Panc1 (cell line): Measurements from ENCODE around the gene SCD. TPM values are rescaled to one million over a fixed set of nuclear protein-coding genes. Genes with fewer than 3 reads are reported as not detected.

Experiments used
- ATAC-seq: fragments of 200-7000 bp; cut with Tn5 transposase; 2 replicates; pipeline ENCODE4 v1.9.1; 2020; ENCODE audit warnings: mild to moderate bottlenecking, moderate library complexity
- BruUV-seq: library from RNA; stranded (reverse); fragments of 400-500 nt; replicated peaks from 2 replicates; lab custom pipeline; 2021; lab: Mats Ljungman, UMichigan
- CTCF ChIA-PET: fragments of 300-600 bp; sonication (Branson Sonifier 250); formaldehyde crosslinking; loops from one replicate; lab custom pipeline; 2022; ENCODE audit warnings: antibody characterized with exemption; lab: Charles Lee
- POLR2A ChIA-PET: fragments of 300-600 bp; sonication (Branson Sonifier 250); formaldehyde crosslinking; loops from one replicate; lab custom pipeline; 2022; ENCODE audit warnings: antibody characterized with exemption; lab: Charles Lee
- DNase-seq: peaks from one replicate; pipeline ENCODE4 v3.0.0-alpha.2; 2010; ENCODE audit warnings: low read depth, low spot score
- H3K27ac ChIP-seq: 2 replicates; pipeline ENCODE4 v1.5.1; 2011; ENCODE audit warnings: mild to moderate bottlenecking, low read length, inconsistent platforms
- H3K27me3 ChIP-seq: fragments of 200-500 bp; sonication (Bioruptor generic); 2 replicates; pipeline ENCODE4 v1.6.0; 2014; ENCODE audit warnings: low read length, inconsistent platforms; ENCODE audit not compliant: control insufficient read depth, insufficient read depth
- H3K36me3 ChIP-seq: fragments of 200-500 bp; sonication (Bioruptor generic); 2 replicates; pipeline ENCODE4 v1.5.1; 2014; ENCODE audit warnings: inconsistent platforms, mild to moderate bottlenecking, low read length, moderate library complexity; ENCODE audit not compliant: control insufficient read depth, insufficient read depth
- H3K4me1 ChIP-seq: 2 replicates; pipeline ENCODE4 v1.5.1; 2011; ENCODE audit warnings: inconsistent platforms, mild to moderate bottlenecking, low read length, moderate library complexity; ENCODE audit not compliant: control insufficient read depth, insufficient read depth
- H3K4me3 ChIP-seq, 2 experiments: 2 replicates each; pipeline ENCODE4 v1.5.1; 2011 to 2012; ENCODE audit warnings: low read depth in 2 of 2, low read length in 2 of 2, mild to moderate bottlenecking in 2 of 2, inconsistent platforms in 1 of 2, moderate library complexity in 1 of 2
- H3K9me3 ChIP-seq: fragments of 200-500 bp; sonication (Bioruptor generic); 2 replicates; pipeline ENCODE4 v1.5.1; 2014; ENCODE audit warnings: low read depth, mild to moderate bottlenecking, inconsistent platforms, low read length, moderate library complexity; ENCODE audit not compliant: control insufficient read depth, insufficient read depth
- POLR2AphosphoS5 ChIP-seq: IDR thresholded peaks from 2 replicates; pipeline ENCODE4 v1.6.1; 2012; ENCODE audit warnings: mild to moderate bottlenecking, low read depth, low read length, moderate library complexity
- SIN3A ChIP-seq: IDR thresholded peaks from 2 replicates; pipeline ENCODE4 v1.6.1; 2012; ENCODE audit warnings: low read depth, mild to moderate bottlenecking, low read length, moderate library complexity, borderline replicate concordance; ENCODE audit not compliant: insufficient read depth
- TCF7L2 ChIP-seq: IDR thresholded peaks from 2 replicates; pipeline ENCODE4 v1.6.1; 2011; ENCODE audit warnings: mild to moderate bottlenecking, low read depth, low read length, inconsistent platforms
- in situ Hi-C: cut with HindIII; loops from 2 replicates; pipeline ENCODE4 v1.10.0; 2016; ENCODE audit warnings: low sequenced_read_pairs, low pct_unique_long_range_greater_than_20kb
- intact Hi-C: fragments of 100-400 bp; cut with micrococcal nuclease; formaldehyde crosslinking; loops from one replicate; pipeline ENCODE4 v1.10.0; 2022; ENCODE audit not compliant: unreplicated experiment
- total RNA-seq: library from RNA; stranded (reverse); gene quantifications from one replicate; pipeline ENCODE4 v1.2.1, GENCODE V29; 2021; ENCODE audit not compliant: unreplicated experiment
- TF ChIP-seq, protein P1 (sequence below), 2 experiments: IDR thresholded peaks; 2 replicates each; pipeline ENCODE4 v1.6.1; 2011 to 2012; ENCODE audit warnings: low read depth in 2 of 2, control low read depth in 1 of 2, low read length in 1 of 2, mild to moderate bottlenecking in 1 of 2, moderate library complexity in 1 of 2; ENCODE audit not compliant: insufficient read depth in 1 of 2
- TF ChIP-seq, protein P2 (sequence below): fragments of 450-650 bp; IDR thresholded peaks from 2 replicates; pipeline ENCODE4 v1.5.1; 2017; ENCODE audit warnings: mild to moderate bottlenecking

The SCD gene
- total RNA-seq, 1 experiment from 2014 or later: 1,345 TPM

DNA sequence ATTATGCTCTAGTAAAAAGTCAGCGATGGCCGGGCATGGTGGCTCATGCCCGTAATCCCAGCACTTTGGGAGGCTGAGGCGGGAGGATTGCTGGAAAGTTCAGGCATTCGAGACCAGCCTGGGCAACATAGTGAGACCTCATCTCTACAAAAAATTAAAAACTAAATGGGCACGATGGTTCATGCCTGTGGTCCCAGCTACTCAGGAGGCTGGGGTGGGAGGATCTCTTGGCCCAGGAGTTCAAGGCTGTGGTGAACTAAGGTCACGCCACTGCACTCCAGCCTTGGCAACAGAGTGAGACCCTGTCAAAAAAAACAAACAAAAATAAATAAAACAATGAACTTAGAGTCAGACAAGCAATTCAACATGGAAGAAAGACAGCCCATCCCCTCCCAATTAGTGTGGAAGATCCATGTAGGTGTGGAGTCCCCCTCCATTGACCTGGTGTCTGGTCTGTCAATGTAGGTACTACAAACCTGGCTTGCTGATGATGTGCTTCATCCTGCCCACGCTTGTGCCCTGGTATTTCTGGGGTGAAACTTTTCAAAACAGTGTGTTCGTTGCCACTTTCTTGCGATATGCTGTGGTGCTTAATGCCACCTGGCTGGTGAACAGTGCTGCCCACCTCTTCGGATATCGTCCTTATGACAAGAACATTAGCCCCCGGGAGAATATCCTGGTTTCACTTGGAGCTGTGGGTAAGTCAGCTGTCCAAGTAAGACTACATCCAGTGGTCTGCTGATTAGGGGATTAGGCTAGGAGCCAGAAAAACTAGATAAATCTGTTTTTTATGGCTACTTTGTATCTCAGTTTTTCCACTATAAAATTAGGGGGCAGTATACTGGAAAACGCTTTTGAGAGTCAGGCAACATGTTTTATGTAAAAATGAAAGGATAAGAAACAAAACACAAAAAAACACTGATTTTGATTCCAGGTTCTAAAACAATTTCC, 9.3 kb downstream of the SCD start:
- H3K4me1 ChIP-seq: peaks cover 75% of the 10 kb centered on the region
- peak overlapping the region; percentile 31 for H3K27ac ChIP-seq
- no peak for DNase-seq
- H3K36me3 ChIP-seq: peaks cover 53% of the 10 kb centered on the region
- H3K27me3 ChIP-seq: no peaks in the 10 kb centered on the region
- H3K9me3 ChIP-seq: no peaks in the 10 kb centered on the region
- ChIA-PET POLR2A (no interaction called here), CTCF (no interaction called here)
- intact Hi-C loops (no loop called here), in situ Hi-C loops (no loop called here)
- H3K4me3 ChIP-seq: no peak overlapping the region
- ATAC-seq: no peak
- TF ChIP-seq, protein P1, sequence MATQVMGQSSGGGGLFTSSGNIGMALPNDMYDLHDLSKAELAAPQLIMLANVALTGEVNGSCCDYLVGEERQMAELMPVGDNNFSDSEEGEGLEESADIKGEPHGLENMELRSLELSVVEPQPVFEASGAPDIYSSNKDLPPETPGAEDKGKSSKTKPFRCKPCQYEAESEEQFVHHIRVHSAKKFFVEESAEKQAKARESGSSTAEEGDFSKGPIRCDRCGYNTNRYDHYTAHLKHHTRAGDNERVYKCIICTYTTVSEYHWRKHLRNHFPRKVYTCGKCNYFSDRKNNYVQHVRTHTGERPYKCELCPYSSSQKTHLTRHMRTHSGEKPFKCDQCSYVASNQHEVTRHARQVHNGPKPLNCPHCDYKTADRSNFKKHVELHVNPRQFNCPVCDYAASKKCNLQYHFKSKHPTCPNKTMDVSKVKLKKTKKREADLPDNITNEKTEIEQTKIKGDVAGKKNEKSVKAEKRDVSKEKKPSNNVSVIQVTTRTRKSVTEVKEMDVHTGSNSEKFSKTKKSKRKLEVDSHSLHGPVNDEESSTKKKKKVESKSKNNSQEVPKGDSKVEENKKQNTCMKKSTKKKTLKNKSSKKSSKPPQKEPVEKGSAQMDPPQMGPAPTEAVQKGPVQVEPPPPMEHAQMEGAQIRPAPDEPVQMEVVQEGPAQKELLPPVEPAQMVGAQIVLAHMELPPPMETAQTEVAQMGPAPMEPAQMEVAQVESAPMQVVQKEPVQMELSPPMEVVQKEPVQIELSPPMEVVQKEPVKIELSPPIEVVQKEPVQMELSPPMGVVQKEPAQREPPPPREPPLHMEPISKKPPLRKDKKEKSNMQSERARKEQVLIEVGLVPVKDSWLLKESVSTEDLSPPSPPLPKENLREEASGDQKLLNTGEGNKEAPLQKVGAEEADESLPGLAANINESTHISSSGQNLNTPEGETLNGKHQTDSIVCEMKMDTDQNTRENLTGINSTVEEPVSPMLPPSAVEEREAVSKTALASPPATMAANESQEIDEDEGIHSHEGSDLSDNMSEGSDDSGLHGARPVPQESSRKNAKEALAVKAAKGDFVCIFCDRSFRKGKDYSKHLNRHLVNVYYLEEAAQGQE (IDR thresholded peaks at IDR 0.05; ENCODE audit: insufficient read depth in 1 of 2, low read depth in 2 of 2, low read length in 1 of 2): no peak
- TF ChIP-seq SIN3A (no peak), POLR2AphosphoS5 (no peak; the same call in 1 of the 2 replicates), TCF7L2 (no peak)
- TF ChIP-seq, protein P2, sequence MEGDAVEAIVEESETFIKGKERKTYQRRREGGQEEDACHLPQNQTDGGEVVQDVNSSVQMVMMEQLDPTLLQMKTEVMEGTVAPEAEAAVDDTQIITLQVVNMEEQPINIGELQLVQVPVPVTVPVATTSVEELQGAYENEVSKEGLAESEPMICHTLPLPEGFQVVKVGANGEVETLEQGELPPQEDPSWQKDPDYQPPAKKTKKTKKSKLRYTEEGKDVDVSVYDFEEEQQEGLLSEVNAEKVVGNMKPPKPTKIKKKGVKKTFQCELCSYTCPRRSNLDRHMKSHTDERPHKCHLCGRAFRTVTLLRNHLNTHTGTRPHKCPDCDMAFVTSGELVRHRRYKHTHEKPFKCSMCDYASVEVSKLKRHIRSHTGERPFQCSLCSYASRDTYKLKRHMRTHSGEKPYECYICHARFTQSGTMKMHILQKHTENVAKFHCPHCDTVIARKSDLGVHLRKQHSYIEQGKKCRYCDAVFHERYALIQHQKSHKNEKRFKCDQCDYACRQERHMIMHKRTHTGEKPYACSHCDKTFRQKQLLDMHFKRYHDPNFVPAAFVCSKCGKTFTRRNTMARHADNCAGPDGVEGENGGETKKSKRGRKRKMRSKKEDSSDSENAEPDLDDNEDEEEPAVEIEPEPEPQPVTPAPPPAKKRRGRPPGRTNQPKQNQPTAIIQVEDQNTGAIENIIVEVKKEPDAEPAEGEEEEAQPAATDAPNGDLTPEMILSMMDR: no peak
- no TSS peak for BruUV-seq

DNA sequence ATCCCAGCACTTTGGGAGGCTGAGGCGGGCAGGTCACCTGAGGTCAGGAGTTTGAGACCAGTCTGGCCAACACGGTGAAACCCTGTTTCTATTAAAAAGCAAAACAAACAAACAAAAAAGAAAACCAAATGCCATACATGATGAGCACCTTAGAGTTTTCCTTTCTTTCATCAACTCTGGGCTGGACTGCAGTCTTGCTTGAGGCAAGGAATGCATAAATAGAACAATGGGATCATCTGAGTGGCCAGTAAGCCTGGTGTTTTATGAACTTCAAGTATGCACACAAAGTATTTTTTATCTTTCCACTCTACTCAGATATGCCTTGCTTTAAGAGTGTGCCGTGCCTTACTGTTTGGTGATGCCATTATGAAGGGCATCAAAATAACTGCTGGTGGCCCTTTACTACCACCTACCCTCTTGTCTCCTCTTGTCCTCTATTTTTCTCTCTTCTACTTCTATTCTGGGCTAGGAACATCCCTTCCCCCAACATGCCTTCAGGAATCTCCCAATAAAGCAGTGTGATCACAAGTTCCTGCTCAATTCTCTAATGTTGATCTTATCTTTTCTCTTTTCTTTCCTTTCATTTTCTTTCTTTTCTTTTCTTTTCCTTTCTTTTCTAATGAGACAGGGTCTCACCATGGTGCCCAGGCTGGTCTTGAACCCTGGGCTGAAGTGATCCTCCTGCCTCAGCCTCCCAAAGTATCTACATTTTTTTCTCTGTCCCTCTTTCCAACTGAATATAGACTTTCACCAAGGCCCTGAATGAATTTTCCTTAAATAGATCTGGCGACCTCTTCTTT, 10.2 kb downstream of the SCD start:
- ChIA-PET CTCF (no interaction called here), POLR2A (no interaction called here)
- ATAC-seq (peak; percentile 46), DNase-seq (no peak)
- H3K4me1 ChIP-seq: peaks cover 80% of the 10 kb centered on the region
- peaks cover 54% of the 10 kb centered on the region for H3K36me3 ChIP-seq
- in situ Hi-C loops: no loop called here
- BruUV-seq: no TSS peak
- H3K27me3 ChIP-seq: no peaks in the 10 kb centered on the region
- no peaks in the 10 kb centered on the region for H3K9me3 ChIP-seq
- intact Hi-C loops: no loop called here
- no peak overlapping the region for H3K4me3 ChIP-seq
- peak overlapping the region; percentile 31 for H3K27ac ChIP-seq
- TF ChIP-seq, protein P2: no peak
- TF ChIP-seq POLR2AphosphoS5: peak; percentile 59; the same call in 1 of the 2 replicates
